Ramos (cell line): Measurements from ENCODE around the gene EFCAB11.

ENCODE experiments used
- in situ Hi-C: fragments of 300-500 bp; cut with MboI; formaldehyde crosslinking; loops from one replicate; pipeline ENCODE4 v1.14.3; 2022; ENCODE audit warnings: low sequenced_read_pairs; ENCODE audit not compliant: unreplicated experiment

EFCAB11 gene

DNA sequence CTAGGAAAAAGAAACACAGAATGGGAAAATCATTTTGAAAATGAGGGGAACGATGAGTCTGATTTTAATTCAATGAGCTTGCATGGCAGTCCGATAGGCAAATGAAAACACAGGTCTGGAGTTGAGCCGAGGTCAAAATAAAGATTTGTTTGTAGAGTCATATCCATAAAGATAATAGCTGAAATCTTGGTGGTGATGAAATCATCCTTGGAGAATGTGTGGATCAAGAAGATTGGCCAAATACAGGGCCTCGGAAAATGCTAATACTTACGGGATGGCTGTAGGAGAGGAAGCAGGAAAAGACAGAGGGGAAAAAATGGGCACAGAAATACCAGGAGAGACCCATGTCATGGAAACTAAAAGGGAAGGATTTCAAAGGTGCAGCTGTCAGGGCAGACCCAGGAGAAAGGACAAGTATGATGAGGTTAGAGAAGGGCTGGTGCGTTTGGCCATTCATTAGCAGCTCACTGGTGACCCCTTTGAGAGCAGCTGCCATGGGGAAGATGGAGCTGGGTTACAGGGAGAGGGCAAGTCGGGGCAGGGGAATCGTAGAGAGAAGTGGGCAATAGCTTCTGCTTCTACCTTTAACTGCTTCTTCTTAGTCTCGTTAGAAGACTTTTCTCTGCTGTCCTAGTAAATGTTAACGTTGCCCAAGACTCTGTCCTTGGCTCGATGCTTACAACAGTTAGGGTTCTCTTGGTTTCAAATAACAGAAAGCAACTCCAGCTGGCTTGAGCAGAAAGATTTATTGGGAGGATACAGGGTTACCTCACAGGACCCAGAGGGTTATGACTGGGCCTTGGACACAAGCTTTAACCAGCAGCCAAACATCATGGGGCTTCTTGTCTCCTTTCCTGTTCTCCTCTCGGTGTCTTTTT, 161.8 kb downstream of the EFCAB11 start:
- in situ Hi-C loops, result no loop called here

DNA sequence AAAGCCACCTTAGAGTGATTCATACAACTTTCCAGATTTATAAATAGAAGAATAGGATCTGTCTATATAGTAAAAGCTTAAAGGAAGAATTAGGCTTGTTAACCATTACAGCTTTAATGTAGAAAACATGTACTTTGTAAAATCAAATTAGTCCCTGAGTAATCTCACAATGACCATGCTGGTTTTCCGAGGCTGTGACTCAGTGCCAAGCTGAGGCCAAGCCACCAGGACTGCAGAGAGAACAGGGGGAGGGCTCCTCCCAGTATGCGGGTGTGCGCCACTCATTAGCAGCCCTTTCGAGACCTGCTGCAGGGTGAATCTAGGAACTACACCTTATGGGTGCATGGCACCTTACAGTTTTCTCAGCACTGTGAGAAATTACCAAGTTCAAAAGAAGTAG, 167.0 kb downstream of the EFCAB11 start:
- in situ Hi-C loops, result no loop called here

GRCh38 chr14:89781046-89781445, 173.5 kb downstream of the EFCAB11 start:
- in situ Hi-C loops, result no loop called here

DNA sequence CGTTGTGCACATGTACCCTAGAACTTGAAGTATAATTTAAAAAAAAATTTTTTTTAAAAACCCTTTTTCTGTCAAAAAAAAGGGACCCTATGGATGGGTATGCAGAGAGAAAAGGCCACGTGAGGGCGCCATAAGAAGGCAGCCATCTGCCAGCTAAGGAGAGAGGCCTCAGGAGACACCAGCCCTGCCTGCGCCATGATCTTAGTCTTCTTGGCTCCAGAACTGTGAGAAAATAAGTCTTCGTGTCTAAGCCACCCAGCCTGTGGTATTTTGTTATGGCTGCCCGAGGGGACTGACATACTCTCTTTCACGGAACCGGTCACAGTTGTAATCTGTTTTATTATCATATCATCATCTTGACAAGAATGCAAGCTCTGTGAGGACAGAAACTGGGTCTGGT, 174.8 kb downstream of the EFCAB11 start:
- in situ Hi-C loops, result no loop called here

DNA sequence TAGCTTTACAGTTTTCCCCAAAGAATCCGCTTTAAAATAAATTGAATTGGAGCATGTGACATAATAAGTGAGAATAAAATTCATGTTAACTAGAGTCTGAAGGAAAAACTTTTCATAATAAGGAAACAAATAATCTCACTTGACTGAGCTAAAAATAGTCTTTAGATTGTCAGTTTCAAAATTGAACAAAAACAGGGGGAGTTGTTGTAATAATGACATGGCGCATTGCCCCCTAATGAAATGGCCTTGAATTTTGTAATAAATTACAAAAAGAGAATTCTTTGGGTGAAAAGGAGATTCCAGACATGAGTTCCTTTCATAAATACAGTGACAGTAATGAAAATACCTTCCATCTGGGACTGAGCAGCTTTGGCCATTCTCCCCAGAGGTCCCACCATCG, 178.6 kb downstream of the EFCAB11 start:
- in situ Hi-C loops, result no loop called here

DNA sequence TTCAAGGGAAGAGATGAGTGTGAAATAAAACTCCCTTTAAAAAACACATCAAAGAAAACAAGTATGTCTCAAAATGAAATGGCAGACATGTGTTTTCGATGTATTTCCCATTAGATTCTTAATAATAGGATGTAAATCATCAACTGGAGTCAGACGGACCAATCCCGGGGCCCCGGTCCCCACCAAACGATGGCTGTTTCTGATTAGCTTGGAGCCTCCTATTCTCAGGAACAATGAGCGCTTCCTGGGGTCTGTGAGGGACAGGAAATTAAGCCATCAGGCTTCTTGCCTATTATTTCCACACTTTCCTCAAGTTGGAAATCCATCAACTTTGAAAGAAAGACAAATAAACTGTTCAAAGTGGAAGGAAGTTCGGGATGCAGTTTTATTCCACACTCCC, 179.4 kb downstream of the EFCAB11 start:
- in situ Hi-C loops, result no loop called here

DNA sequence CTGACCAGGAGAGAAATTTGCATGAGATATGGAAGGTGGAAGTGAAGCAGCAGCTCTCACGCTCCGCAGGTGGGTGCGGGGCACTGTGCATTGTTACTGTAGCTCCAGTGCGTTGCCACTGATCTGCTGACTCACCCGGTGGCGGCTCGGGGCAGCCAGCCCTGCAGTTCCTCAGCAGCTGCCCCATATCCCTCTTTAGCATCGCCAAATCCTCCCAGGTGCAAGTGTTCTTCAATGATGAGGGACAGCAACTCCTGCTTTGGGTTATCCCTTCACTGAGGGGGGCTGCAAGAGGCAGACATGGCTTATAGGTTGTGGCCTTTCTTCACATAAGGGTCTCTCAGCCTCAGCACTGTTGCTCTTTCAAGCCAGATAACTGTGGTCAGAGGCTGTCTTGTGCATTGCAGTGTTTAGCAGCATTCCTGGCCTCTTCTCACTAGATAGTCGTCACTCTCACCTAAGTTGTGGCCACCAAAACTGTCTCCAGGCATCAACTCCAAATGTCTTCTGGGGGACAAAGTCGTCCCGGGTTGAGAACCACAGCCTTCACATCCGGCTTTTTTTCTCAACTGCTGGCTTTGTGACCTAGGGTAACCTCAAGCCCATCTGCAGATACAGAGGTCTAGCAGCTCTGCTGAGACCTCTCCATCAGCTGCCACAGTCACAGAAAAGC, 180.8 kb downstream of the EFCAB11 start:
- in situ Hi-C loops, result no loop called here

GRCh38 chr14:89773151-89773550, 181.4 kb downstream of the EFCAB11 start:
- in situ Hi-C loops, result no loop called here

DNA sequence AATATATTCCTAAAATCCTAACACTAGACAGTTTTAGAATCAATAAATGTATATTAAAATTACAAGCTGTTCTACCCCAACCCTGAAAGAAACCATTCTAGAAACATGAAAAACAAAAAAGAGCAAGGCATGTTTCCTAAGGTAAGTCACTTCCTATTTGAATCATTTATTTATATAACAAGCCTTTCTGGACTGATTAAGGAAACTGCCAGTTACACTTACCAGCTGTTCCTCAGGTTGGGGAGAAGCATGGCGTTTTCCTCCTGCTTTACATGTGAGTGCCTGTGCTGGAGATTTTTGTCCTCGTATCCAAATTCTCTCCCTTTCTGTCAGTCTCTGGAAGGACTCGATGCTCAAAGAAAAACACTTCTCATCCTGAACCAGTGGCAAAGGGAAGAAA, 183.3 kb downstream of the EFCAB11 start:
- in situ Hi-C loops, result no loop called here

- in situ Hi-C loops, result no loop called here
These were observed 186.7 kb downstream of the EFCAB11 start for GRCh38 chr14:89767861-89768268.

GRCh38 chr14:89767131-89767530, 187.4 kb downstream of the EFCAB11 start:
- in situ Hi-C loops, result no loop called here

DNA sequence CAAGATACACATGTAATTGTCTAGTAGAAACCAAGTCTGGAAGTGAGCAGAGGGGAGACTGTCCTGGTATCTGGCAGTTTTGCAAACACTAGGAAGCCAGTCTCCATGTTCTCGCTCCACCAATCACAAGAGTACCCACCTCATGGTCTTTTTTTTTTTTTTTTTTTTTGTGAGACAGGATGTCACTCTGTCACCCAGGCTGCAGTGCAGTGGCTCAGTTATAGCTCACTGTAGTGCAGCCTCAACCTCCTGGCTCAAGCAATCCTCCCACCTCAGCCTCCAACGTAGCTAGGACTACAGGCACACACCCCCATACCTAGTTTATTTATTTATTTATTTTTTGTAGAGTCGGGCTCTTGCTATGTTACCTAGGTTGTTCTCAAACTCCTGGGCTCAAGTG, 189.2 kb downstream of the EFCAB11 start:
- in situ Hi-C loops, result no loop called here

GRCh38 chr14:89760086-89760485, 194.4 kb downstream of the EFCAB11 start:
- in situ Hi-C loops, result loop anchor here (5.0 kb wide), 1 partner anchor 718 kb away; no protein-coding TSS in a partner anchor

GRCh38 chr14:89757313-89757939, 197.1 kb downstream of the EFCAB11 start:
- in situ Hi-C loops, result no loop called here

GRCh38 chr14:89755816-89756215, 198.7 kb downstream of the EFCAB11 start:
- in situ Hi-C loops, result no loop called here

DNA sequence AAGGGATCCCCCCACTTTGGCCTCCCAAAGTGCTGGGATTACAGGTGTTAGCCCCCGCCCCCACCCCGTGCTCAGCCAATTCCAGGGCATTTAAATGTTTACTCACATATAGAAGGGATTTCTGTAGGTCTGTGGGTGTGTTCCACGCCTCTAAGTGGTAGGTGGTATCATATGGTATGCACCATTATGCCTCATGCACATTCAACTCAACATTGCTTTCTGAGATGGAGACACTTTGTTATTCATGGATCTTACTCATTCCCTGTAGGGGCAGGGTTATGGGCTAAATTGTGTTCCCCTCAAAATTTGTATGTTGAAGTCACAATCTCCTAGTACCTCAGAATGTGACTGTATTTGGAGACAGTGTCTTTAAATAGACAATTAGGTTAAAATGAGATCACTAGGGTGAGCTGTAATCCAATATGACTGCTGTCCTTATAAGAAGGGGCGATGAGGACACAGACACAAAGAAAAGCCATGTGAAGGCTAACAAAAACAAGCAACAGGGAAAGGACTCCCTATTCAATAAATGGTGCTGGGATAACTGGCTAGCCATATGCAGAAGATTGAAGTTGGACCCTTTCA, 200.6 kb downstream of the EFCAB11 start:
- in situ Hi-C loops, result no loop called here

- in situ Hi-C loops, result no loop called here
These were observed 203.6 kb downstream of the EFCAB11 start for GRCh38 chr14:89750908-89751392.

DNA sequence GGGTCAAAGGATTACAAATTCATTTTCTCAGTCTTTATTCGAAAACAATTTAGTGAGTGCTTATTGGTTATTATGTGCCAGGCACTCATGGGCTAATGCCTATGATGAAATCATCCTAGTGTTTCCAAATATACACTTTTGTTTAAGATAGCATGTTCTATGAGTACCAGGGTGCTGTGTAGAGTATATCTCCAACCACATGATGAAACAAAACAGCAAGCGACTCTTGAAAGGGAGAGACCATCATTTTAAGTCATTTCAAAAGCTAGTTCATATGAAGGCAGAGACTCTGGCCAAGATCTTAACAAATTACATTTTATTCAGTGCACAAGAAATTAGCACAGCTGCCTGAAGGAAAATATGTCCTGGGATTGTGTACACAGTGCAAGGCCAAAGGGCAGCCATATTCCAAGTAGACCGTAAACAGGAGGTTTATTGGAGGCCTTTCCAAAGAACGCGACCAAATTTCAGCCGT, 204.2 kb downstream of the EFCAB11 start:
- in situ Hi-C loops, result no loop called here

GRCh38 chr14:89748004-89748403, 206.5 kb downstream of the EFCAB11 start:
- in situ Hi-C loops, result no loop called here

DNA sequence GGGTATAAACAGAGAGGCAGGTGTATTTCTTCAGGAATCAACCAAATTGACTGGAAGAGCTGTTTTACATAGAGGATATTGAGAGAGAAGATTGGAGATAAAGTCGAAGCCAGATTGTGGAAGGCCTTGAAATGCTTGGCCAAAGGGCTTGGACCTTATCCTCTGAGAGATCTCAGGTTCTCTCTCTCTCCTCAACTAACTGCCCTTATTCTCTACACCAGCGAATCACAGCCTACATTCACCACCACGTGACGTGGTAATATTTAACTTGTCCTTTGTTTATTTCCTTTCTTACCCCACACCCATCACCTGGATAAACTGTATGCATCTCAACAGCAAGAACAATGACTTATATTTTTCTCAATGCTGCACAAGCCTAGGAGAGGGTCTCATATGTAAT, 207.4 kb downstream of the EFCAB11 start:
- in situ Hi-C loops, result no loop called here
